GM03348 (cell line): ENCODE data around the gene EFTUD2.

Experiments used
- DNase-seq: peaks from one replicate; pipeline ENCODE4 v3.0.0; 2012; ENCODE audit warnings: low spot score

The EFTUD2 gene

DNA sequence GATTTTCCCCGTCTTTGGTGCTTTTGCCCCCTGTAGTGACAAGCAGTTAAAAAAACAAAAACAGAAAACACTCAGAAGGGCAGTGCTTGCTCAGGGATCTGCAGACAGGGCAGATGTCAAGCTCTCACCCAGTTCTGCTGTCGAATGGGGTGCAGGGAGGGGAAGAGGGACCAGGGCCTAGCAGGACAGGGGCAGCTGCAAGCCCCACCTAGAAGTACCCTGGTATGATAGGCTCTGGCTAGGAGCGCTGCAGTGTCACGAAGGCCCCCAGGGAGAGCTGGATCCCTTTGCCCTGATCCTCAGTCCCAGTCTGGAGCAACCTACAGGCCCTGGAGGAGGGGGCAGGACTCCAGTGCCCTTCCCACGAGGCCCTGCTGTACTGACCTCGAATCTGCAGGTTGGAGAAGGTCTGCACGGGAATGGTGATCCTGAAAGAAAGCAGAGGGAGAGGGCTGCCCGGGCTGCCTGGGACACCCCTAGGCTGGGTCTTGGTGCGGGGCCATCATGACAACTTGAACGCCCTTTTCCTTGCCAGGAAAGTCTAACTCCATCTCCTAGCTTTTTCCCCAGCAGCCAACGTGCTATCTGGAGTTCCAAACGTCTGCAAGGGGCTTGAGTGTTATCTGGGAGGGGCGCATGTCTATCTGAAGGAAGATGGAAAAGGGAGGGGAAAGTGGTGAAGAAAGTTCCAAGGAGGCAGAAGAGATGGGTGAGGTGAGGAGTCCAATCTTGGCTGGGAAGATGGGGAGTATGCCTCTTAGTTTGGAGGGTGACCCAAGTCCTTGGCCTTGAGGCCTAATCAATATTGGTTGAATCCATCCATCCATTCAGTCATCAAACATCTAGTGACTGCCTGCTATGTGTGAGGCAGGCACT is 11.2 kb upstream of the EFTUD2 start:
- DNase-seq: no peak

DNA sequence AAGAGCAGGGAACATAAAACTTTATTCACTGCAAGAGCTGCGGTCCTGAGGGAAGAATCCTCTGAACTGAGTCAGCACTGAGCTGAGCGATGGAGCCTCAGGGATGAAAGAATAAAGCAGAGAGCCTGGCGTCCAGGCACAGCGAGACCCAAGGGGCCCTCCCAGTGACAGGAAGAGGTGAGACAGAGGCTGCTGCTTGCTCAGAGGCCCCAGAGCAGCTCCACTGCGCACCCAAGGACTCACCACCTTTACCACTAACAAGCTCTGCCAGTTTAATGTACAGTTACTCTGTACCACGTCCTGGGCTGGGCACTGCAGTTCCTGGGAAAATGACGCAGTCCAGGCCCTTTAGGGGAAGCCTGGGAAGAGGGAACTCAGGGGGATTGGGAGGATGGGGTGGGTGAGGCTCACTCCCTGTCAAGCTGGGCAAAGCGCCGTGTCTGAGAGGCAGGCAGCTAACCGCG is 10.5 kb upstream of the EFTUD2 start:
- DNase-seq: peak; percentile 53

DNA sequence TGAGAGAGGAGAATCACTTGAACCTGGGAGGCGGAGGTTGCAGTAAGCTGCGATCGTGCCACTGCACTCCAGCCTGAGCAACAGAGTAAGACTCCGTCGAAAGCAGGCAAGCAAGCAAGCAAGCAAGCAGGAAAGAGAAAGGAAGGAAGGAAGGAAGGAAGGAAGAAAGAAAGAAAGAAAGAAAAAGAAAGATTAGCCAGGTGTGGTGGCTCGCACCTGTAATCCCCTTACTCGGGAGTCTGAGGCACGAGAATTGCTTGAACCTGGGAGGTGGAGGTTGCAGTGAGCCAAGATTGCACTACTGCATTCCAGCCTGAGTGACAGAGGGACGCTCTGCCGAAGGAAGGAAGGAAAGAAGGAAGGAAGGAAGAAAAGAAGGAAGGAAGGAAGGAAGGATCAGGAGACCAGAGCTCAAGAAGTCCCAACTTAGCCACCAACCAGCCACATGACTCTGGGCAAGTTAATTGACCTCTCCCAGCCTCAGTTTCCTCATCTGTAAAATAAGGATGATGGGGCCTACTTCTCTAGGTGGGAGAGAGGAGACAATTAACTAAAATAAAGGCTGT is 9.6 kb upstream of the EFTUD2 start:
- no peak for DNase-seq

GRCh38 chr17:44907729-44908470 is 8.7 kb upstream of the EFTUD2 start:
- no peak for DNase-seq

- DNase-seq: no peak
These were observed 7.8 kb upstream of the EFTUD2 start for GRCh38 chr17:44906763-44907728.

- DNase-seq: peak; percentile 89
These were observed 6.9 kb upstream of the EFTUD2 start for GRCh38 chr17:44906010-44906646.

DNA sequence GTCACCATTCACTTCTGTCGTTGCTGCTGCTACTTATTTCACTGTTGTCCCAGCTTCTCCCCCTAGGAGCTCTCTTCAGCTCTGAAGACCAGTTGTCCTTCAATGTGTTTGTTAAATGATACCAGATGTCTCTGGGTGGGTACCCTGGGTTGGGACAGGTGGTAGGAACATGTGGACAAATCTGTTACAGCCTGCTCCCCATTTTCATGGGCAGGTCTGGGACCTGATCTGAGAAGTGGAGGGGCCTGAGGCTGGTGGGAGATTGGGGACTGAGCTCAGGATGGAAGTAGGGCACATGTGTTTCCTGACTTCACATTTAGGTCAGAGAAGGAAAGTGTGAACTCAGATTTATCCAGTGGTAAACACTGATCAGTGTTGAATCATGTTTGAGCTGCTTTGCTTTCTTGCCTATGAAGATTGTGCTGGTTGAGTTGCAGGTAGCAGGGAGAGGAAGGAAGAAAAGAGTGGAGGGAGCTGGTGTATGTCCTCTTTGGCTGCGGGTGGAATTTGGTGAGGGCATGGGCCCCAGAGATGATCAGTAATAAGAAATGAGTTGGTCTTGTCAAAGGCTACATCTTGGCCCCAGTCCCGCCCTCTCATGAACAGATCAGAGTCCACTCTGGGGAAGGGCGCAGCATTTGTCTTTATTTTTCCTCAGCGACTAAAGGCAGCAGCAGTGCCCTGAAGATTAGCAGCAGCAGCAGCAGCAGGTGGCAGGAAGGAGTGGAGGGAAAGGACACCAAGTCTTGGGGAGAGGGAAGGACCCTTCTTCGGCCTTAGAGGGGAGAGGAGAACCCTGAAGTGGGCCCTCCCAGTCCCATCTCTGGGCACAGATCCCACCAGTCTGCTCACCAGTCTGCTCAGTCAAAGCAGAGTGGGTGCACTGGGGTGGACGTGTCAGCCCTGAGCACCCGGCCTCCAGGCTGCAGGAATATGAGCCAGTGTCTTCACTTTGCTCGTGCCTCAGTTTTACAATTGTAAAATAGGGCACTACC is 6.1 kb upstream of the EFTUD2 start:
- no peak for DNase-seq

- no peak for DNase-seq
These were observed 5.0 kb upstream of the EFTUD2 start for GRCh38 chr17:44904001-44904984.

- no peak for DNase-seq
These were observed 3.9 kb upstream of the EFTUD2 start for GRCh38 chr17:44903012-44903685.

- DNase-seq: no peak
These were observed 3.0 kb upstream of the EFTUD2 start for GRCh38 chr17:44902135-44902760.

DNA sequence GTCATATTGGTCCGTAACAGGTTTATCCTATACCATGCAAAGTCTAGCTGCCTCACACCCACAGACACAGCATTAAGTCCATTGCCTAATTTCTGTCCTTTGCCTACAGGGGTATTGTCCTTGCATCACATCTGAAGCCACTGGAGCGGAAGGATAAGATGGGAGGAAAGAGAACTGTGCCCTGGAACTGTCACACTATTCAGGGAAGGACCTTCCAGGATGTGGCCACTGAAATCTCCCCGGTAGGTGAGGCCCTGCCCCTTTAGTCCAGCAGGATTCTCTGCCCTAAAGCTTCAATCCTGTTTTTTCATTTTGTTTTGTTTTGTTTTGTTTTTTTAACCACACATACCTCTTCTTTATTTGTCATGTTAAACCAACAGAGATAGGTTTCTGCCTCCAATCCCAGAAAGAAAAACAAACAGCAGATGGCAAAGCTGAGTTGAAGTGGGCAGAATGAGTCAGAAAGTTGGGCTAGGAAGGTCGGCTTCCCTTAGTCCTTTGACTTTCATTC is 2.2 kb upstream of the EFTUD2 start:
- DNase-seq: peak; percentile 49

DNA sequence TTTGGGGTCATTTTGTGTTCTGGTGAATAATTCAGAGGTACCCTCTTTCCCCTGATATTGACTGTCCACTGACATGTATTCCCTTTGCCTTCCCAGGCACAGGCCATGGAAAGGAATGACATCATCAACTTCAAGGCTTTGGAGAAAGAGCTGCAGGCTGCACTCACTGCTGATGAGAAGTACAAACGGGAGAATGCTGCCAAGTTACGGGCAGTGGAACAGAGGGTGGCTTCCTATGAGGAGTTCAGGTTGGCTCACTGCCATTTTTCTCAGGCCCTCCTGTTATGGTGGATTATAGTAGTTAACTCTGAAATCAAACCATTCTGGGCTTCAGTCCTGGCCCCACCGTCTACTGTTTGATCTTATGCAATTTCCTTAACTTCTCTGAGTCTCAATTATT is 1.6 kb upstream of the EFTUD2 start:
- DNase-seq: peak; percentile 36

DNA sequence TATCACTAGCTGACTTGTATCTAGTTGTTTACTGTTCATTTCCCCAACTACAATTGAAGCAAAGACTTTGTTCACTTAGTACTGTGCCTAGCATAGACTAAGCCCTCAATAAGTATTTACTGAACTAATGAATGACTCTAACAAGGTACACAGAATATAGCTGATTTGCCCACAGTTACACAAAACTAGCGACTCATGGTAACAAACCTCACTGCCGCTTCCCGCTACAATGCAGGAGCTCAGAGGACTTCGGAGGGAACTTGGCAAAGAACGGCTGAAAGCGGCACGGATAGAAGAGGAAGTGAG is 524 bp downstream of the EFTUD2 start:
- peak; percentile 52 for DNase-seq

GRCh38 chr17:44894642-44895041 is 4.6 kb downstream of the EFTUD2 start:
- DNase-seq: no peak

DNA sequence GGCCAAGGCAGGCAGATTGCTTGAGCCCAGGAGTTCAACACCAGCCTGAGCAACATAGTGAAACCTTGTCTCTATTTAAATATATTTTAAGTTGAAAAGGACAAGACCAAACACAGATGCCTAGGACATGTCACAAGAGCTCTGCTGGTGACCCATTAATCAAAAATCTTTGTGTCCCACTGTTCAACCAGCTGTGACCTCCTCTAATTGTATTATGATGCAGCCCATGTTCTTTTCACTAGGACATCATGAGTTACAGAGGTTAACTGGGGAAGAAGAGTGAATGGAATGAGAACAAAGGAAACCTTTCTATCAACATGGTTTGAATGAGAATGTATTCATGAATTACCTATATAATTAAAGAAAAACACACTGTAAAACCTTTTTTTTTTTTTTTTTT is 7.0 kb downstream of the EFTUD2 start:
- DNase-seq: no peak

GRCh38 chr17:44889003-44889402 is 10.2 kb downstream of the EFTUD2 start:
- DNase-seq: no peak
